Keratinocyte (primary cell): ENCODE data around the gene MANSC4. TPM values are rescaled to one million over a fixed set of nuclear protein-coding genes. Genes with fewer than 3 reads are reported as not detected.
"Not testable (repeated sequence)": the region's sequence is repeated elsewhere in the genome, so short reads cannot be mapped to it uniquely, and the experiment has no call there.

ENCODE experiments used
- DNase-seq: peaks from one replicate; pipeline ENCODE4 v3.0.0-alpha.2; 2011; ENCODE audit warnings: low read depth, missing footprints, low spot score
- FAIRE-seq: peaks from 2 replicates; lab custom pipeline; 2011; peaks lifted over from hg19 to GRCh38; lab: Jason Lieb, UNC
- H2AFZ ChIP-seq: 2 replicates; pipeline ENCODE4 v1.6.0; 2012; ENCODE audit warnings: low read length, control low read depth, inconsistent platforms; ENCODE audit not compliant: control insufficient read depth
- H3K27ac ChIP-seq: 2 replicates; pipeline ENCODE4 v1.5.1; 2011; ENCODE audit warnings: low read length; ENCODE audit not compliant: control insufficient read depth, insufficient read depth
- H3K27me3 ChIP-seq: 3 replicates; pipeline ENCODE4 v1.6.0; 2011; ENCODE audit warnings: low read length; ENCODE audit not compliant: control insufficient read depth, insufficient read depth; ENCODE audit errors: extremely low read depth
- H3K36me3 ChIP-seq, 2 experiments: 2 replicates in 1 of 2; 3 replicates in 1 of 2; pipeline ENCODE4 v1.5.1; 2011; ENCODE audit warnings: low read length in 2 of 2, mild to moderate bottlenecking in 1 of 2; ENCODE audit not compliant: control insufficient read depth in 2 of 2, insufficient read depth in 2 of 2; ENCODE audit errors: extremely low read depth in 1 of 2
- H3K4me1 ChIP-seq: 3 replicates; pipeline ENCODE4 v1.5.1; 2011; ENCODE audit warnings: low read length; ENCODE audit not compliant: control insufficient read depth, insufficient read depth; ENCODE audit errors: extremely low read depth
- H3K4me2 ChIP-seq: 3 replicates; pipeline ENCODE4 v1.6.0; 2011; ENCODE audit warnings: low read depth, low read length; ENCODE audit not compliant: control insufficient read depth, insufficient read depth; ENCODE audit errors: extremely low read depth
- H3K4me3 ChIP-seq, 3 experiments: fragments of 200-600 bp in 1 of 3; sonication (generic) in 1 of 3; 2 replicates in 2 of 3; 3 replicates in 1 of 3; pipeline ENCODE4 v1.5.1; 2011 to 2016; ENCODE audit warnings: low read length in 3 of 3, mild to moderate bottlenecking in 3 of 3, control low read depth in 2 of 3, inconsistent platforms in 1 of 3, low read depth in 1 of 3, mixed read lengths in 1 of 3, mixed run types in 1 of 3, moderate library complexity in 1 of 3; ENCODE audit not compliant: control insufficient read depth in 2 of 3, insufficient read depth in 2 of 3; ENCODE audit errors: extremely low read depth in 1 of 3
- H3K79me2 ChIP-seq: 2 replicates; pipeline ENCODE4 v1.6.0; 2012; ENCODE audit warnings: low read length; ENCODE audit not compliant: control insufficient read depth, insufficient read depth
- H3K9ac ChIP-seq: 3 replicates; pipeline ENCODE4 v1.6.0; 2011; ENCODE audit warnings: low read length; ENCODE audit not compliant: control insufficient read depth, insufficient read depth; ENCODE audit errors: extremely low read depth
- H3K9me1 ChIP-seq: 3 replicates; pipeline ENCODE4 v1.6.0; 2011; ENCODE audit warnings: low read length; ENCODE audit not compliant: control insufficient read depth, insufficient read depth; ENCODE audit errors: extremely low read depth
- H3K9me3 ChIP-seq: 2 replicates; pipeline ENCODE4 v1.5.1; 2012; ENCODE audit warnings: low read depth, low read length; ENCODE audit not compliant: control insufficient read depth
- H4K20me1 ChIP-seq: 3 replicates; pipeline ENCODE4 v1.6.0; 2011; ENCODE audit warnings: low read length; ENCODE audit not compliant: control insufficient read depth, insufficient read depth; ENCODE audit errors: extremely low read depth
- EZH2 ChIP-seq: IDR thresholded peaks from one replicate; pipeline ENCODE4 v1.6.1; 2012; ENCODE audit warnings: inconsistent platforms, mild to moderate bottlenecking, low read length, moderate library complexity
- dilution Hi-C: fragments of 300-500 bp; cut with MboI; formaldehyde crosslinking; loops from one replicate; pipeline ENCODE4 v1.7.0; 2020; ENCODE audit warnings: low sequenced_read_pairs; ENCODE audit not compliant: extremely low pct_ligation_motif_present
- polyA plus RNA-seq, 5 experiments: library from polyadenylated mRNA; depleted of rRNA in 3 of 5; stranded (reverse) in 3 of 5; stranded (forward) in 1 of 5; unstranded in 1 of 5; fragments of >200 nt; gene quantifications; 1 replicate in 1 of 5; 2 replicates in 3 of 5; 3 replicates in 1 of 5; pipeline versions ENCODE4 v1.2.1 to v1.2.3, GENCODE V29; 2011 to 2012; ENCODE audit warnings: missing spikeins in 2 of 5, low read depth in 1 of 5, low replicate concordance in 1 of 5
- TF ChIP-seq, protein P1 (sequence below), 3 experiments: IDR thresholded peaks in 1 of 3; conservative IDR thresholded peaks in 1 of 3; optimal IDR thresholded peaks in 1 of 3; 2 replicates in 2 of 3; 3 replicates in 1 of 3; pipeline versions ENCODE3 to v1.5.1; 2011; ENCODE audit warnings: low read length in 3 of 3, mild to moderate bottlenecking in 3 of 3, moderate library complexity in 2 of 3, control low read depth in 1 of 3, inconsistent platforms in 1 of 3; ENCODE audit not compliant: insufficient read depth in 2 of 3; ENCODE audit errors: extremely low read depth in 1 of 3

Gene MANSC4
- polyA plus RNA-seq, 1 donor (not counting 4 experiments of a cell fraction or from before 2014, with no cell fraction given), result 0.67 TPM

DNA sequence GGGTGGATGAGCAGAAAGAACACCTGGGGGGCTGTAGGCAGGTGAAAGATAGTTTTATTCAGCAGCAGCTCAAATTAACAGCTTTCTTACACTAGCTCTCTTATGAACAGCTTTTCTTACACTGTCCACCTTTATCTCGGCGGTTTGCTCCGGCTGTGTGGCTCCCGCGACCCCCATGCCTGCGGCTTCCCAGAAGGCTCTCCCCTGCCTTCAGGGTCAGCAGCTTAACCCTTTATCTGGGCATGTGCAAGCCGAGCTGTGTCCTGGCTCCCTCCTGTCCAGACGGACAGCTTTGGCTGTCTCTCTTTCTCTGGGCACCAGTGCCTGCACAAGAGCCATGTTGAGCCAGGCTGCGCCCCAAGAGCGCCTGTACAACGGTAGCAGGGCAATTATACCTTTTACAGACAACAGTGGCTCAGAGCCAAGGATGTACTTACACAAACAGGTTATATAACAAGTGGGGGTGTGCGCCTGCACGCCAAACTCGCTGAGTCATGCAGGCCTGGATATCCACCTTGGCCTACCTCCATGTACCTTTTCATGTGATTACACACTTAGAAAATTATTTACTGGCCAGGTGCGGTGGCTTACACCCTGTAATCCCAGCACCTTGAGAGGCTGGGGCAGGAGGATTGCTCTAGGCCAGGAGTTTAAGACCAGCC is 28.5 kb downstream of the MANSC4 start:
- dilution Hi-C loops, result no loop called here
- Histone ChIP-seq H3K36me3 (peaks cover 4% of the 10 kb centered on the region in 2 experiments), H3K27ac (peak overlapping the region; percentile 80), H3K9me1 (no peaks in the 10 kb centered on the region), H3K4me1 (peaks cover 36% of the 10 kb centered on the region), H3K9ac (peak overlapping the region; percentile 41), H3K79me2 (peaks cover 13% of the 10 kb centered on the region), H3K9me3 (no peaks in the 10 kb centered on the region), H4K20me1 (no peaks in the 10 kb centered on the region), H3K27me3 (no peaks in the 10 kb centered on the region), H3K4me2 (peak overlapping the region; percentile 45), H2AFZ (no peak overlapping the region), H3K4me3 (no peak overlapping the region)
- FAIRE-seq (peak; percentile 99), DNase-seq (peak; percentile 89)
- no peak for TF ChIP-seq EZH2
- TF ChIP-seq, protein P1, sequence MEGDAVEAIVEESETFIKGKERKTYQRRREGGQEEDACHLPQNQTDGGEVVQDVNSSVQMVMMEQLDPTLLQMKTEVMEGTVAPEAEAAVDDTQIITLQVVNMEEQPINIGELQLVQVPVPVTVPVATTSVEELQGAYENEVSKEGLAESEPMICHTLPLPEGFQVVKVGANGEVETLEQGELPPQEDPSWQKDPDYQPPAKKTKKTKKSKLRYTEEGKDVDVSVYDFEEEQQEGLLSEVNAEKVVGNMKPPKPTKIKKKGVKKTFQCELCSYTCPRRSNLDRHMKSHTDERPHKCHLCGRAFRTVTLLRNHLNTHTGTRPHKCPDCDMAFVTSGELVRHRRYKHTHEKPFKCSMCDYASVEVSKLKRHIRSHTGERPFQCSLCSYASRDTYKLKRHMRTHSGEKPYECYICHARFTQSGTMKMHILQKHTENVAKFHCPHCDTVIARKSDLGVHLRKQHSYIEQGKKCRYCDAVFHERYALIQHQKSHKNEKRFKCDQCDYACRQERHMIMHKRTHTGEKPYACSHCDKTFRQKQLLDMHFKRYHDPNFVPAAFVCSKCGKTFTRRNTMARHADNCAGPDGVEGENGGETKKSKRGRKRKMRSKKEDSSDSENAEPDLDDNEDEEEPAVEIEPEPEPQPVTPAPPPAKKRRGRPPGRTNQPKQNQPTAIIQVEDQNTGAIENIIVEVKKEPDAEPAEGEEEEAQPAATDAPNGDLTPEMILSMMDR (optimal IDR thresholded peaks at IDR 0.05 in 1 of 3, IDR thresholded peaks at IDR 0.05 in 1 of 3, conservative IDR thresholded peaks at IDR 0.05 in 1 of 3; ENCODE audit: extremely low read depth in 1 of 3, insufficient read depth in 2 of 3, low read length in 3 of 3), result no peak

DNA sequence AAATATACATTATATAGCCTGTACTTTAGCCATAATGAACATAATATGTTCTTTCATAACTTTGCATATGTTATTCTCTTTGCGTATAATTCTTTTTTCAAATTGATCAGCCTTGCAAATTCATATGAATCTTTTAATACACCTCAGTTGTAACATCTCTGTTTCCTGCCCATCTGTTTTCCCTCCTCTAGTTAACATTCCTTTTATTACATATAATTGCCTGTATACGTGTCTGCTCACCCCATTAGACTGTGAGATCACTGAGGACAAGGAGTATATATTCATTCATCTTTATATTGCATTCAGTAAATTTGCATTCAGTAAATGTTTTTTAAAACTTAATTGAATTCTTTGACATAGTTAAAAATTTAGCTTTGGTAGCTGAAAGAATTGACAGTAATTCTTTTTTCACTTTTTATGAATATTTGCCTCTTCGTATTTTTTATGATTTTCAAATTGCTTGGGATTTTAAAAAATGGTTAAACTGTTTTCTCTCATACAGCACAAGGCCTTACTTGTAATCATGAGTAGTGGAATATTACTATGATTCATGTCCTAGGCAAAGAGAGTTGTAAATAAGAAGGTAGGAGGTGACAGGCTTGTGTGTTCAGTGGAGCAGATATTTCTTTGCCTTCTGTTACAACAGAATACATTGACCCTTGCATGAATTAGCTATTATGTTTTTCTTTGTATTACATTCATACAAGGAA is 32.8 kb downstream of the MANSC4 start:
- H3K4me1 ChIP-seq, result peaks cover 36% of the 10 kb centered on the region
- peak overlapping the region; percentile 15 for H2AFZ ChIP-seq
- DNase-seq (no peak), FAIRE-seq (peak; percentile 43)
- dilution Hi-C loops, result no loop called here
- peak overlapping the region; percentile 62 for H3K9ac ChIP-seq
- H3K9me1 ChIP-seq, result no peaks in the 10 kb centered on the region
- H3K9me3 ChIP-seq, result no peaks in the 10 kb centered on the region
- H3K79me2 ChIP-seq, result peaks cover 13% of the 10 kb centered on the region
- peaks cover 4 to 12% of the 10 kb centered on the region in 2 experiments for H3K36me3 ChIP-seq
- peak overlapping the region; percentile 76 for H3K4me2 ChIP-seq
- no peaks in the 10 kb centered on the region for H4K20me1 ChIP-seq
- peak overlapping the region; percentile 95 for H3K27ac ChIP-seq
- TF ChIP-seq, protein P1 (optimal IDR thresholded peaks at IDR 0.05 in 1 of 3, IDR thresholded peaks at IDR 0.05 in 1 of 3, conservative IDR thresholded peaks at IDR 0.05 in 1 of 3; ENCODE audit: extremely low read depth in 1 of 3, insufficient read depth in 2 of 3, low read length in 3 of 3), result no peak
- no peak for TF ChIP-seq EZH2
- peak overlapping the region in 1 of 3 experiments; percentile 3 for H3K4me3 ChIP-seq
- H3K27me3 ChIP-seq, result no peaks in the 10 kb centered on the region

DNA sequence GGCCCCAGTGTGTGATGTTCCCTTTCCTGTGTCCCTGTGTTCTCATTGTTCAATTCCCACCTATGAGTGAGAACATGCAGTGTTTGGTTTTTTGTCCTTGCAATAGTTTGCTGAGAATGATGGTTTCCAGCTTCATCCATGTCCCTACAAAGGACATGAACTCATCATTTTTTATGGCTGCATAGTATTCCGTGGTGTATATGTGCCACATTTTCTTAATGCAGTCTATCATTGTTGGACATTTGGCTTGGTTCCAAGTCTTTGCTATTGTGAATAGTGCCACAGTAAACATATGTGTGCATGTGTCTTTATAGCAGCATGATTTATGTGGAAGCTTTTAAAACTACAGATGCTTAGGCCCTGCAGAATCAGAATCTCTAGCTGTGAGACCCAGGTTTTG is 34.3 kb downstream of the MANSC4 start:
- Histone ChIP-seq H3K36me3 (peaks cover 4 to 17% of the 10 kb centered on the region in 2 experiments), H3K4me1 (peaks cover 25% of the 10 kb centered on the region), H3K79me2 (peaks cover 12% of the 10 kb centered on the region)
- FAIRE-seq, H3K4me3 ChIP-seq, H3K27me3 ChIP-seq, H4K20me1 ChIP-seq, DNase-seq, H2AFZ ChIP-seq, H3K9me3 ChIP-seq, H3K9me1 ChIP-seq, H3K9ac ChIP-seq, H3K4me2 ChIP-seq, dilution Hi-C loops, H3K27ac ChIP-seq: not testable (repeated sequence)
